Progenitor cell of endocrine pancreas (in vitro differentiated cells): Measurements from ENCODE around the gene IER3. TPM values are rescaled to one million over a fixed set of nuclear protein-coding genes. Genes with fewer than 3 reads are reported as not detected.
"Not testable (repeated sequence)": the region's sequence is repeated elsewhere in the genome, so short reads cannot be mapped to it uniquely, and the experiment has no call there.

Experiments used
- DNase-seq: peaks from one replicate; pipeline ENCODE4 v3.0.0; 2021; ENCODE audit warnings: low spot score; ENCODE audit not compliant: unreplicated experiment
- H3K27ac Mint-ChIP-seq: 2 replicates; pipeline ENCODE4 v1.8.0; 2021; ENCODE audit warnings: mild to moderate bottlenecking, moderate library complexity, mixed read lengths
- H3K27me3 Mint-ChIP-seq: 2 replicates; pipeline ENCODE4 v1.8.0; 2021; ENCODE audit warnings: mixed read lengths
- H3K36me3 Mint-ChIP-seq: 2 replicates; pipeline ENCODE4 v1.8.0; 2022; ENCODE audit warnings: mixed read lengths; ENCODE audit not compliant: insufficient read depth
- H3K4me1 Mint-ChIP-seq: 2 replicates; pipeline ENCODE4 v1.8.0; 2021; ENCODE audit warnings: low read depth, mixed read lengths
- H3K4me3 Mint-ChIP-seq: 2 replicates; pipeline ENCODE4 v1.8.0; 2021; ENCODE audit warnings: low read depth, mild to moderate bottlenecking, moderate library complexity, mixed read lengths
- H3K9me3 Mint-ChIP-seq: 2 replicates; pipeline ENCODE4 v1.8.0; 2021; ENCODE audit warnings: low read depth, mixed read lengths
- CTCF ChIP-seq: fragments of 200-600 bp; sonication (generic); IDR thresholded peaks from one replicate; pipeline ENCODE4 v1.5.0; 2021; ENCODE audit warnings: antibody characterized with exemption, mild to moderate bottlenecking; ENCODE audit not compliant: unreplicated experiment
- total RNA-seq: library from RNA; stranded (reverse); gene quantifications from 2 replicates; pipeline ENCODE4 v1.2.1, GENCODE V29; 2021

IER3 gene
- total RNA-seq, 1 donor from 2014 or later = 23.2 TPM

- H3K4me1 Mint-ChIP-seq = peaks cover 50% of the 10 kb centered on the region
- TF ChIP-seq CTCF = no peak
- H3K27me3 Mint-ChIP-seq = no peaks in the 10 kb centered on the region
- H3K9me3 Mint-ChIP-seq = peaks cover 3% of the 10 kb centered on the region
- peaks cover 37% of the 10 kb centered on the region for H3K36me3 Mint-ChIP-seq
- peak overlapping the region; percentile 98 for H3K27ac Mint-ChIP-seq
- peak; percentile 42 for DNase-seq
- peak overlapping the region; percentile 99 for H3K4me3 Mint-ChIP-seq
These were observed 23.6 kb downstream of the IER3 start for GRCh38 chr6:30720738-30721197.

GRCh38 chr6:30719791-30720737, 24.3 kb downstream of the IER3 start, which contains the start of gene TUBB:
TSS of gene TUBB (plus strand) at chr6:30720352. CDS start at chr6:30720507, 155 bp downstream.
- peak; percentile 29 for TF ChIP-seq CTCF
- peaks cover 48% of the 10 kb centered on the region for H3K4me1 Mint-ChIP-seq
- peak within 1 kb of the TSS; percentile 99 for H3K4me3 Mint-ChIP-seq
- H3K36me3 Mint-ChIP-seq = peaks cover 34% of the 10 kb centered on the region
- no peaks in the 10 kb centered on the region for H3K27me3 Mint-ChIP-seq
- peaks cover 3% of the 10 kb centered on the region for H3K9me3 Mint-ChIP-seq
- H3K27ac Mint-ChIP-seq = peak within 1 kb of the TSS; percentile 98
- peak; percentile 91 for DNase-seq

- Mint-ChIP-seq H3K9me3 (peaks cover 3% of the 10 kb centered on the region), H3K36me3 (peaks cover 32% of the 10 kb centered on the region), H3K4me1 (peaks cover 43% of the 10 kb centered on the region), H3K4me3 (peak overlapping the region; percentile 99), H3K27ac (peak overlapping the region; percentile 98), H3K27me3 (no peaks in the 10 kb centered on the region)
- no peak for TF ChIP-seq CTCF
- DNase-seq = no peak
These were observed 25.0 kb downstream of the IER3 start for GRCh38 chr6:30719356-30719755.

- not testable (repeated sequence) for H3K27me3 Mint-ChIP-seq, DNase-seq, H3K9me3 Mint-ChIP-seq
- H3K4me3 Mint-ChIP-seq = peak overlapping the region; percentile 99
- H3K27ac Mint-ChIP-seq = peak overlapping the region; percentile 99
- peaks cover 31% of the 10 kb centered on the region for H3K36me3 Mint-ChIP-seq
- H3K4me1 Mint-ChIP-seq = peaks cover 32% of the 10 kb centered on the region
These were observed 26.3 kb downstream of the IER3 start for GRCh38 chr6:30717845-30718720.

- no peaks in the 10 kb centered on the region for H3K27me3 Mint-ChIP-seq
- H3K4me3 Mint-ChIP-seq = peak within 1 kb of the TSS; percentile 99
- H3K36me3 Mint-ChIP-seq = peaks cover 30% of the 10 kb centered on the region
- H3K27ac Mint-ChIP-seq = peak within 1 kb of the TSS; percentile 99
- peak; percentile 39 for TF ChIP-seq CTCF
- H3K9me3 Mint-ChIP-seq = peaks cover 3% of the 10 kb centered on the region
- H3K4me1 Mint-ChIP-seq = peaks cover 26% of the 10 kb centered on the region
- peak; percentile 95 for DNase-seq
These were observed 27.1 kb downstream of the IER3 start, which contains the start of gene MDC1 for GRCh38 chr6:30717129-30717844. TSS of gene MDC1 (minus strand) at chr6:30717281. CDS start at chr6:30715175, 2,106 bp downstream.
